K562 treated with DMSO at 1 percent for 48 hours (cell line): ENCODE measurements around the gene ARID5A. TPM values are rescaled to one million over a fixed set of nuclear protein-coding genes. Genes with fewer than 3 reads are reported as not detected.

Experiments
- total RNA-seq: library from RNA; unstranded; fragments of 300-600 nt; gene quantifications from 2 replicates; pipeline ENCODE4 v1.2.3, GENCODE V29; 2022; ENCODE audit warnings: low replicate concordance; ENCODE audit errors: extremely low read depth

The ARID5A gene
- total RNA-seq, result not detected in 2 replicates

GRCh38 chr2:96536445-96537065 lies at the start of gene ARID5A:
TSS of gene ARID5A (plus strand) at chr2:96536752. CDS start at chr2:96536827, 75 bp downstream.

GRCh38 chr2:96505231-96505889 lies 31.2 kb upstream of the ARID5A start, which contains the start of gene NEURL3:
TSS of gene NEURL3 (minus strand) at chr2:96505357. CDS start at chr2:96505286, 71 bp downstream.

Other genes starting within 250 kb of the ARID5A start
- 96.9 TPM in 1 of 2 replicates, not detected in the other for gene SNRNP200, start 231.2 kb upstream of the ARID5A start, total RNA-seq
- not detected in 2 replicates for gene ITPRIPL1, start 211.4 kb upstream of the ARID5A start, total RNA-seq
- gene NCAPH, start 201.0 kb upstream of the ARID5A start, total RNA-seq, result not detected in 2 replicates
- not detected in 2 replicates for gene NEURL3, start 31.4 kb upstream of the ARID5A start, total RNA-seq
- not detected in 2 replicates for gene KANSL3, start 101.6 kb downstream of the ARID5A start, total RNA-seq
- gene FER1L5, start 106.0 kb downstream of the ARID5A start, total RNA-seq, result not detected in 2 replicates
- gene LMAN2L, start 203.3 kb downstream of the ARID5A start, total RNA-seq, result not detected in 2 replicates
- gene CNNM4, start 224.2 kb downstream of the ARID5A start, total RNA-seq, result not detected in 2 replicates